HL-60/S4 treated with phorbol 12-myristate 13-acetate at 8.2 ng/mL for 4 days and 3 days (cell line): ENCODE data around the gene CDK10.
"Not testable (repeated sequence)": the region's sequence is repeated elsewhere in the genome, so short reads cannot be mapped to it uniquely, and the experiment has no call there.

Experiments used
- in situ Hi-C: fragments of 300-500 bp; cut with MboI; formaldehyde crosslinking; loops from 2 replicates; pipeline ENCODE4 v1.15.0; 2022; ENCODE audit warnings: low sequenced_read_pairs

The CDK10 gene

DNA sequence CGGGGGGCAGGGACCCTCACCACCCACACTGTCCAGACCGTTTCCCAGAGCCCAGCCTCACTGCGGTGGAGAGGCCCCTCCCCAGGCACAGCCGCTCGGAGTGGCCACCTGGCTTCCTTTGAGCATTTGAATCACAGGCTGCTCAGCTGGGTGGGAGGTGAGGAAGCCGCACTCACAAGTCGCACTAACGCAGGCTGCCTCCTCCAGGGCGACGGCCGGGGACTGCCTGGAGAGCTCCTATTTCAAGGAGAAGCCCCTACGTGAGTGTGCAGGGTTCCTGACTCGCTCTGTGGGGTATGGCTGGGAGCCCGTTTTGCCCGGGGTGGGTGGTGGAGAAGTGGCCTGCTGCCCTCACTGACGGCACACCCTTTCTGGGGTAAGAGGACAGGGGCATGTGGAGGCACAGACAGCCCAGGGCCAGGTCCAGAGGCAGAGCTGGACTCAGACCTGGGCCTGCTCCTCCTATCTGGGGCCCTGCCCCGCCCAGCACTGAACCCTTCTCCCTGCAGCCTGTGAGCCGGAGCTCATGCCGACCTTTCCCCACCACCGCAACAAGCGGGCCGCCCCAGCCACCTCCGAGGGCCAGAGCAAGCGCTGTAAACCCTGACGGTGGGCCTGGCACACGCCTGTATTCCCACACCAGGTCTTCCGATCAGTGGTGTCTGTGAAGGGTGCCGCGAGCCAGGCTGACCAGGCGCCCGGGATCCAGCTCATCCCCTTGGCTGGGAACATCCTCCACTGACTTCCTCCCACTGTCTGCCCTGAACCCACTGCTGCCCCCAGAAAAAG lies 8.8 kb downstream of the CDK10 start:
- in situ Hi-C loops: no loop called here

DNA sequence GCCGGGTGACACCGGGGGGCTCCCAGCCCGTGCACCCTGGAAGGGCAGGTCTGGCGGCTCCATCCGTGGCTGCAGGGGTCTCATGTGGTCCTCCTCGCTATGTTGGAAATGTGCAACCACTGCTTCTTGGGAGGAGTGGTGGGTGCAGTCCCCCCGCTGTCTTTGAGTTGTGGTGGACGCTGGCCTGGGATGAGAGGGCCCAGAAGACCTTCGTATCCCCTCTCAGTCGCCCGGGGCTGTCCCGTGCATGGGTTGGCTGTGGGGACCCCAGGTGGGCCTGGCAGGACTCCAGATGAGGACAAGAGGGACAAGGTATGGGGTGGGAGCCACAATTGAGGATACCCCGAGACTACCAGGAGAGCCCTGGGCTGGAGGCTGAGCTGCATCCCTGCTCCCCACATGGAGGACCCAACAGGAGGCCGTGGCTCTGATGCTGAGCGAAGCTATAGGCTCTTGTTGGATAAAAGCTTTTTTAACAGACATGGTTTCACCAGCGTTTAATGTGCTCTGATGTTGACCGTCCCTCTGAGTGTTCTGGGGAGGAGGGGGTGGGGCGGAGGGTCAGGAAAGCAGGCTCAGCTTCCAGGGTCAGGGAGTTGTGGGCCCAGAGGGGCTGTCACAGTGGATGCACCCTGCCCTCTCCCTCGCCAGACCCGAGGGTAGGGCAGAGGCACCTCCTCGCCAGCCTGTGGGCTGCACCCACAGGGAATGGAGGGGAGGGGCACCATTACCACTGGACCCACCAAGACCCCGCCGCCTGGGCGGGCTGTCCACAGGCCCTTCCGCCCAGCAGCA lies 9.6 kb downstream of the CDK10 start:
- in situ Hi-C loops: no loop called here

DNA sequence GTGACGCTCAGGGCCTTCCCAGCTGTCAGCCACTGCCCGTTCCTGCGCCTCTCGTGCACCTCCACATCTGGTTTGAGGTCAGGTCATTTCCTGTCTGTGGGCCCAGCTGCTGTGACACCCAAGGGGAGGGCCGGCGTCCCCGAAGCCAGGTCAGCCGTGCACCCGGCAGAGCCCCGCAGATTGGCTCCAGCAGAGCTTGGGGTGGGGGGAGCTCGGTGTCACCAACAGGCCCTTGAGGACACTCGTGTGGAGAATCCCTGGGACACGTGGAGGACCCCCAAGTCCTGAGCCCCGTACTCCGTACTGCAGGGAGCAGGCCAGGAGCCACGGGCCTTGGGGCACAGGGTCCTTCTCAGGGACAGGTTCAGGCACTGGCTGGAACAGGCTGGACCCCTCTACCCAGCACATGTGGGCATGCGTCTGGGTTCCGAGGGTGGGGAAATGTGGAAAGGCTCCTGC lies 10.2 kb downstream of the CDK10 start:
- in situ Hi-C loops: no loop called here

DNA sequence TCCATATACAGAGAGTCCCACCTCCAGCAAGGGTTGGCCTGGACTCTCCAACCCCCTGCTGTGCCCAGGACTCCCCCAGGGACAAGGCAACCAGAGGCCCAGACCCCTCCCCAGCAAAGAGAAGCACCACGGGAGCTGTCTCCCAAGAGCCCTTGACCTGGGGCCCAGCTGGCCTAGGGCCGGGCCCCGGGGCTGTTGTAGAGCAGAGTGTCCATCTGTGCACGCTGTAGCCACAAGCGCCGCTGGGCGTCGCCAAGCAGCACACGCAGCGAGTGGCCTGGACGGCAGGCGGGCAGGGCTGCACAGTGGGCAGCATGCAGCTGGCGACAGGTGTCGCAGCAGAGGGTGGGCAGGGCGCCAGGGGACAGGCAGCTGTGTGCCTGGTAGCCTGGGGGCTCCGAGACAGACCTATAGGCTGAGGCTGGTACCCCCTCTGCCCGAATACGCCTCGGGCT lies 10.7 kb downstream of the CDK10 start:
- in situ Hi-C loops: no loop called here

DNA sequence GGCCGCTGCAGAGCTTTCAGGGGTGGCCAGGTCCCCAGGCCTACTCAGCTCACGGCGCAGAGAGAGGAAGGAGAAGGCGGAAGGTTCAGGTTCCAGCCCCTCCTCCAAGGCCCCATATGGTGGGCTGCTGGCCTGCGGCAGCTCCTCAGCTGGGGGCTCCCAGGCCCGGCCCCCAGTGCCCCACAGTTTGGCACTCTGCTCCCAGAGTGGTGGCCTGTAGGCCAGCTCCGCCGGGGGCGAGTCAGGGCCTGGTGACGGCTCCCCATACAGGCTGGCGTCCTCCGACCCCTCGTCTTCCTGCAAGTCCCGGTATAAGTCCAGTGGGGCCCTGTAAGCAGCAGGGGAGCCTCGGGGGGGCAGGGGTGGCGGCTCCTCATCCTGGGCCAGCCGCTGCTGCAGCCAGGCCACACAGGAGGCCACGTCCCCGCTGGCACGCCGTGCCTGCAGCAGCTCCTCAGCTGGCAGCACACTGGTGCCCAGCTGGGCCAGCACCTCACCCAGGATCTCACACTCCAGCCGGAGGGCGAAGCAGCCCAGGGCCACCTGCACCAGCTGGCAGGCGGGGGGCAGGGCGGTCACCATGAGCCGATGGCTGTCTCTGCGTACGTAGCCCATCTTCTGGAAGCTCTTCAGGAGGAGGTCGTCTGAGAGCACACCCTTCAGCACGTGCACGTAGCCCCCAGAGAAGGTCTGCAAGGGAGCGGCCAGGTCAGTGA lies 11.3 kb downstream of the CDK10 start:
- in situ Hi-C loops: no loop called here

DNA sequence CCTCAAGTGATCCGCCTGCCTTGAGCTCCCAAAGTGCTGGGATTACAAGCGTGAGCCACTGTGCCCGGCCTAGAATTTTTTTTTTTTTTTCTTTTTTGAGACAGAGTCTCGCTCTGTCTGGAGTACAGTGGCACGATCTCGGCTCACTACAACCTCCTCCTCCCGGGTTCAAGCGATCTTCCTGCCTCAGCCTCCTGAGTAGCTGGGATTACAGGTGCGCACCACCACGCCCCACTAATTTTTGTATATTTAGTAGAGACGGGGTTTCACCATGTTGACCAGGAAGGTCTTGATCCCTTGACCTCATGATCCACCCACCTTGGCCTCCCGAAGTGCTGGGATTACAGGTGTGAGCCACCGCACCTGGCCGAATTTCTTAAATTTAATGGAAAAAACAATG lies 12.2 kb downstream of the CDK10 start:
- in situ Hi-C loops: not testable (repeated sequence)

DNA sequence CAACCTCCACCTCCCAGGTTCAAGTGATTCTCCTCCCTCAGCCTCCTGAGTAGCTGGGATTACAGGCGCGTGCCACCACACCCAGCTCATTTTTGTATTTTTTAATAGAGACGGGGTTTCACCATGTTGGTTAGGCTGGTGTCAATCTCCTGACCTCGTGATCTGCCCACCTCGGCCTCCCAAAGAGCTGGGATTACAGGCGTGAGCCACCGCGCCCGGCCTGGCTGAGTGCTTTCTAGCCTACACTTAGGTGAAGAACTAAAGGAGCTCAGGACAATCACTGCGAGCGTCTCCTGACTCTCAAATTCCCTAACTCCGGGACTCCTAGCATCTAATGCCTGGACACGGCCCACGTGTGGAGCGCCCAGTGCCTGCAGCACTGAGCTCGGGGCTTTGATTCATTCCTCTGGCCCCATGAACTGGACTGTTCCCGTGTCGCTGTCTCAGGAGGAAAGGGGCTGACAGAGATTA lies 13.2 kb downstream of the CDK10 start:
- in situ Hi-C loops: not testable (repeated sequence)

DNA sequence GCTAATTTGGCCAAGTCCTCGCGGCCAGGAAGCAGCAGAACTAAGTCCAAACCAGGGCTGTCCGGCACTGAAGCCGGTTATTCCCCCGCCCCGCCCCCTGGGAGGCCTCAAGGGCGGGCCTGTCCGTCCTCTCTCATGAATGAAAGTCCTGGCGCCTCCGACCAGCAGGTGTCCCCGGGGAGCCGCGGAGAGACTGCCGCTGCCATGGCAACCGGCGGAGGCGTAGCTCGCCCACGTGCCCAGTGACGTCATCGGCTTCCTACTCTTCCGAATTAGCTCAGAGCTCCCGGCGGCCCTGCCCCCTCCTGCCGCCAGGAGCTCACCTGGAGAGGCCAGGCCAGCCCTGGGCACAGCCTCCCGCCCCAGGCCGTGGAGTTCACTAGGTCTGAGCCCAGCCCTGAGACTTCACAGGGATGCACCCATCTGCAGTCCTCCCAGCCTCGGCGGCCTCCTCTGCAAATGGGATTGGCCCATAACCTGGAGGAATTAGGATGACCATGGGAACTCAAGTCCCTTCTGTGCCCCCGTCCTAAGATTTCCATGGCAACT lies 13.7 kb downstream of the CDK10 start:
- in situ Hi-C loops: no loop called here

DNA sequence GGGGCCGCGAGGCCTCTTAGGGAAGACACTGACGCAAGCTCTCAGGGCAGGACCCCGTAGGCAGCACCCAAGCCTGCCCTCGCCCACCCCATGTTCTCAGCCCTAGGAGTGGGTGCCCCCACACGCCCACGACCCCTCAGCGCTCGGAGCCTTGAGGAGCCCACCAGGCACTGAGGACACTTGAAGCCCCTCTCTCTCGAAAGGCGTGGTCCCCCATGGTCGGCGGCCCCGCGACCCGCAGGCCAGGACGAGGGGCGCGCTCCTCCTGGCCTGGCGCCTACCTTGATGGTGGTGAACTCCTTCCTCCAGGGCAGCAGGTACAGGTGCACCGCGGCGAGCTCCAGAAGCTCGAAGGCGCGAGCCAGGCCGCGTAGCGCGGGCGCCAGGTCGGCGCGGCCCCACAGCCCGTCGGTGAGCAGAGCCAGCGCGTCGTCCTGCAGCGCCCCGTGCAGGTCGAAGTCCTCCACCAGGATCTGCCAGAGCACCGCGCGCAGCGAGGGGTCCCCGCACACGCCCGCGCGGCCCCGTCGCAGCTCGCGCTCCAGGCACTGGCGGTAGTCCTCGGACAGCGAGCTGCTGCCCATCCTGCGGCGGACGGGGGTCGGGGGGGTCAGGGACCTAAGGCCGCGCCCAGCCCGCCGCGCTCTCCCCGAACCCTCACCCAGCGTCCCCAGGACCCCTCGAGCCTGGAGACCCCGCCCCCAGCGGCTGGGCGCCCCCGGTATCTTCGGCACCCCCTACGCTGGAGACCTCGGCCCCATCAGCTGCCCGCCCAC lies 14.3 kb downstream of the CDK10 start:
- in situ Hi-C loops: no loop called here

DNA sequence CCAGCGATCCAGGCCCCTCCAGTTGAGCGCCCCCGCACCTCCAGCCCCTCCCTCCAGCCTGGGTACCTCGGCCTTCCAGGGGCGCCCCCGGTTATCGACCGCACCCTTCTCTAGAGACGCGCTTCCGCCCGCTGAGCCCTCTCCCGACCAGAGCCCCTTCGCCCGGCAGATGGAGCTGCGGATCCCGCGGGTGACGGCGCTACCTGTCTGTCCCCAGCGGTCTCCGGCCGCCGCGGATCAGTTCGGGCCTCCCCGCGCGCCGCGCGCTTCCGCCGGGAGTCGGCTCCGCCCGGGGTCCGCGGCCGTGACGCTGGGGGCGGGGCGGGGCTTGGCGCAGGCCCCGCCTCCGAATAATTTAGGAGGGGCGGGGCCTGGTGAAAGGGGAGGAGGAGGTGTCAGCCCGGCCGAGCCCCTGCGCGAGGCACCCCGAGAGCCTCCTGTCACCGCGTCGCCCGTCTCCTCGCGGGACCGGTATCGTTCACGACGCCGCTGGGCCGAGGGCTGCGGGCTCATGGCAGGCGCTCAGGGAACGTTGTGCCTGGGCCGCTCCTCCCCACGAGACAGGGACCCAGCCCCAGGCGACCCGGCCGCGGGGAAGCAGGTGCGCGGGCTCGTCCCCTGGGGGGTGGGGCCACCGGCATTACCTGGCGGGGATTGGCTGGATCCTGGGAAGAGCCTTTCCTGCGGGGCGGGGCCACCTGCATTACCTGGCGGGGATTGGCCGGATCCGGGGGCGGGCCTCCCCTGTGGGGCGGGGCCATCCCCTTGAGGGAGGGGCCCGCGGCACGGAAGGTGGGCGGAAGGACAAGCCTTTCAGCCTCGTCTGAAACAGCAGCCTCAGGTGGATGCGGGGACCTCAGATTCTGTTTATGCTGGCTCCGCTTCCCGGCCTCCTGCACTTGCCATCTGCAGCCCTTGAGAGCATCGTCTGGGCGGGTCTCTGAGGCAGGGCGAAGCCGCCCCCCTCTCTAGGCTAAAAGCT lies 15.2 kb downstream of the CDK10 start, which contains the start of gene SPATA2L:
Gene SPATA2L, minus strand, starts transcription at position 281 of the 982 bp plus-strand sequence. CDS start 473 bp downstream, outside the sequence.
- in situ Hi-C loops: no loop called here

DNA sequence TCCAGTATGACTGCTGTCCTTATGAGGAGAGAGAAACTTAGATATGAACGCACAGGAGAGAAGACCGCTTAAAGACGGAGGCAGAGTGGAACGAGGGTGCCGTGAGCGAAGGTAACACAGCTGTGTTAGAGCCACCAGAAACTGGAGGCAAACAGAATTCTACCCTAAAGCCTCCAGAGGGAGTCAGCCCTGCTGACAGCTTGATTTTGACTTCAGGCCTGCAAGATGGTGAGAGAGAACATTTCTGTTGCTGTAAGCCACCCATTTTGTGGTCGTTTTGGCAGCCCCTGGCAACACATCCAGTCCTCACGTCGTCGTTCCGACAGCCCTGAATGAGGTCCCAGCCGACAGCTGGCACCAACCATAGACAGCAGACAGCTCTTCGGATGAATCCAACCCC lies 17.8 kb downstream of the CDK10 start:
- in situ Hi-C loops: no loop called here

DNA sequence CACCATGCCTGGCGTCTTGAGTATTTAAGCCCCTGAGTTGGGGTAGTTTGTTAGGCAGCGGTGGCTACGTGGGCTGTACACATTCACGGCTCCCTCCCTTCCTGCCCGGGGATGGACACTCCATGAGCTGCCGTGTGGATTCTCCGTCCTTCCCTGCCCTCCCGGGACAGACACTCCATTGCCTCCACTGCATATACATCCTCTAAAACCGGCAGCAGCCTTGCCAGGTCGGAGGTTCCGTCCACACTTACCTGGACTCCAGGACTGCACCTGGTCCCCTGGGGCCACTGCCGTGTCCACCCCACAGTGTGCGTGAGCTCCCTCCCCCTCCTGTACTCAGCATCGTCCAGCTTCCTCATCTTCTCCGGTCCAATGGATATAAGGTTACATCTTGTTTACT lies 18.5 kb downstream of the CDK10 start:
- in situ Hi-C loops: no loop called here

DNA sequence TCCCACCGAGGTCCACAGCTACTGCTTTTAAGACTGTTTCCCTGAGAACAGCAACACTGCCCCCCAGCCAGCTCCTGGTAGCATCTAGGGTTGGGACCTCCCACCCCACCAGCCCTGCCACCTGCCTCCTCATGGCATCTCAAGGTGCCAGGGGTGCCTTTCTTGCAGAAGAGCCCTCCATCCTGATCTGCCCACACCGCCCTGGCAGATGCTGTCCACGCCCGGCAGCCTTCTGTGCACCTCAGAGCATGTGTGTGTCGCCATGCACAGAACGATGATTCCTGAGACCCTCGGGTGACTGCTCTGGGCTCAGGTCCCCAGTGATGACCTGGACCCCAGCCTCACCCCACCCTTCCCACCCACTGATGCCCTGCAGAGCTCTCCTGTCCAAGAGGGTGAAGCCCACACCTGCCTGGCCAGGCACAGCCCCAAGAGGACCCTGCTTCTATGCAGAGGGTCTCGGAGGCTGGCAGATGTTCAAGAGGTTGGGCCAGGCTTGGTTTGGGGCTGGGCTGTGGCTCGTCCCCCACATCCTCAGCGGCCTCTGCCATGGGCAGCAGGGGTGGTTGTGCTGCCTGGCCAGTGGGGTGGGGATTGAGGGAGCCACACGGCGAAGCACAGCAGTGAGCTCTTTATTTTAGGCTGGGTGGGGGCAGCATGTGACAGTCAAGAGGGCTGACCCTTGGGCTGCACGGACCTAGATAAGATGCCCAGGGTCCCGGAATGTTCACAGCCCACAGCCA lies 20.2 kb downstream of the CDK10 start:
- in situ Hi-C loops: no loop called here

DNA sequence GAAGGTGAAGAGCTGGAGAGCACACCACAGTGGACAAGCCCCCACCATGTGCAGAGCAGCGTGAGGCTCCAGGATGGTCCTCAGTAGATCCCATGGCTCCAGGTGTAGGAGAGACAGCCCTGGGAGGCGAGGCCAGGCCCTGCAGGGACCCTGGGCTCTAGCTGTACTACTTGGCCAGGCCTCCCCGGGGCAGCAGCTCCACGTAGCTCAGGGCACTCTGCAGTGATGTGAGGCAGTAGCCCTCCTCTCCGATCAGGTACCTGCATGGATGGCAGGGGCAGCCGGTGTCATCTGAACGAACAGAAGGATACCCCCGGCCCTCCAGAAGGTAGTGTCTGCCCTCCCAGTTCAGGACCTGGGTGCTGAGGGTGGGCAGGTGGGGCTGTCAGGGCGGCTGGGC lies 21.2 kb downstream of the CDK10 start:
- in situ Hi-C loops: no loop called here

DNA sequence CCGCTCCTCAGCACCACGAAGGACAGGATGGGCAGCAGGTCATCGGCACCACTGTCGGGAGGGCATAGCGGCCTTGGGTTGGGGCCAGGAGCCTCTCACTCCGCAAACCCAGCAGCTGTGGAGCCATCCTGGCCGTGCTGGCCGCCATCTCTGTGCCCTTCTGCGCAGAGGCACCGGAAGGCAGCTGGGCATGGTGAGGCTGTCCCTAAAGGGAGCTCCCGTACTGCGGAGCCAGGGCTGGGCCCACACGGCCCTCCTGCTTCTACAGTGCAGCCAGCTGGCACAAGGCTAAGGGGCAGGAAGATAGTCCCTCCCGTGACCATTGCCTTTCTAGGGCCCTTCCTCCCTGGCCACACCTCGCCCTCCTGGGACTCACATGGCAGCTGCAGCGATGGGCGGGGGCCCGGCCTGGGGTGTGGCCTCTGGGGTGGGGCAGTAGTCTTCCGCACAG lies 22.0 kb downstream of the CDK10 start:
- in situ Hi-C loops: no loop called here

DNA sequence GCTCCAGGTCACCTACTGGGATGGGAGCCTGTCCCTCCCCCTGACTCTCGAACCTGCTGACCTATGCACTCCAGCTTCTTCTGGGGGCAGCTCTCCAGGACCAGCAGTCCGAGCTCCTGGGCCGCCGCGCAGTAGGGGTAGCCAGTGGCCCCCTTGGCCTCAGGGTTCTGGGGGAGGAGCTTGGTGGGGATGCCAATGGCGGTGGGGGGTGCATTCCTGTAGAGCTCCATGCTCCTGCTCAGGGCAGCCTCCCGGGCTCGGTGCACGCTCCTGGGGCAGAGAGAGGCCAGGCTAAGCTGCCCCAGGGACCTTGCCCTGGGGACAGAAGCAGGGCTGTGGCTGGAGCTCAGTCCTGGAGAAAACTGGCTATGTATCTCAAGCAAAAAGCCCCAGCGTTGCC lies 22.7 kb downstream of the CDK10 start:
- in situ Hi-C loops: no loop called here

DNA sequence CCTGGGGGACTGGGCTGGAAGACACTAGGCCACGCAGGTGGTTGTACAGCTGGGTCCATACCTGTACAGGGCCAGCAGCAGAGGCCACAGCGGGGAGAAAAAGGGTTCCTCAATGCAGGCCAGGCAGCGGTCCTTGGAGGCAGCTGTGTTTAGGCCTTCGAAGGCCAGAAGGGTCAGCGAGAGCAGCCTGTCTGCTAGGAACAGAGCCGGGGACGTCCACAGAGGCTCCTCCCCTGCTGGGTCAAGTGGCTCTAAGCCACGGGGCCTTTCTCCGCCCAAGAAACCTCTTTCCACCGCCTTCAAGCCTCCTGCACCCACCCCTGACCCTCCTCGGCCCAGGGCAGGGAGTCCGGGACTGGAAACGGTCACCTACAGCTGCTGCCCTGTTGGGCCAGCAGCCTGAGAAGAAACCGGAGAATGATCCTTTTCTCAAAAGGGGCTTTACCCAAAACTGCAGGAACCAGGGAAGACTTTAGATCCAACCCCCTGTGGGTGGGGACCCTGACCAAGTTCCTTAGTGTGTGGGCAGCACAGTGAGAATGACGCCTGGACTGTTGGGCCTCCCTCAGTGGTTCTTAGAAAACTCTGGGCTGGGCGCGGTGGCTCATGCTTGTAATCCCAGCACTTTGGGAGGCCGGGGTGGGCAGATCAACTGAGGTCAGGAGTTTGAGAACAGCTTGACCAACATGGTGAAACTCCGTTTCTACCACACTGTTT lies 23.4 kb downstream of the CDK10 start:
- in situ Hi-C loops: no loop called here
